Caki2 (cell line): ENCODE data around the gene CNTN1. TPM values are rescaled to one million over a fixed set of nuclear protein-coding genes. Genes with fewer than 3 reads are reported as not detected.

ENCODE experiments used
- DNase-seq: peaks from one replicate; pipeline ENCODE4 v3.0.0-alpha.2; 2015; ENCODE audit warnings: low read depth
- in situ Hi-C: cut with HindIII; loops from 2 replicates; pipeline ENCODE4 v1.10.0; 2016; ENCODE audit warnings: low sequenced_read_pairs, low pct_unique_long_range_greater_than_20kb, mixed read lengths
- total RNA-seq: library from RNA; depleted of rRNA; stranded (reverse); fragments of >200 nt; shearing (Covaris generic); gene quantifications from 2 replicates; pipeline ENCODE4 v1.2.3, GENCODE V29; 2014; ENCODE audit warnings: low replicate concordance; rRNA removed

CNTN1 gene
- total RNA-seq, result not detected in 2 replicates

DNA sequence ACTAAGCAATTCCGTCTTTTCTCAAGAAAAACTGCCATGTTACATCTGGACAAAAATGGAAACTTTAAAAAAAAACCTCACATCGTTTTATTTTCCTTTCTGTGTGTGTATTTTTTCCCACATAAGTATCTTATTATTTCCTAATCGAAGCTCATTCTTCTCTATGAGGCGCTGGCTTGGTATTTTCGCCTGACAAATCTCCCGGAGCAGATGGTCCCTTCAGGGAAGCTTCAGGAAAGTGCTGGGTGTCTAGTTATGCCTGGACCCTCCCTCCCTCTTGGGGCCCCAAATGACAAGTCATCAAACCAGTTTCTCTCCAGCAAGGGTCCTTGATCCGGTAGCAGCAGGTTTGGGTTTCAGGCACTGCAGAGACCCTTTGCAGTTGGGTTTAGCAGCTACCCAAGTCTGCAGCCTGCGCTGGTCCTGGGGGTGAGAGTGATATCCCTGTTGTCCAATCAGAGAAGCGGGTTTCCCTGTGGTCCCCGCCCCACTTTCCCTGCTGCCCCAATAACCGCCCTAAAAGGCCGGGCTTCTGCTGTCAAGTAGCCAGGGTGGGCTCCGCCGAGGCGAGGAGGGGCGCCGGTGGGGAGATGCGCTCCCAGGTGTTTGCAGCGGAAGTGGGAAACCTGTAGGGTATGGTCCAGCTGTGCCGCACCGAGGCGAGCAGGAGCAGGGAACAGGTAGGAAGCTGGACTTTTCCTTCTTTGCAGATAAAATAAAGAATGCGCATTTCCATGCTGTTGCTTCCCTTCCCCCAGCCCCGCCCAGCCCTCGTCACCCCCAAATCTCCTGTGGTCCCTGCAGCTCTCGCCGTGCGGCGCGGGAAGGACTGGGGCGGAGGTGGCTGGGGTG lies at the start of gene CNTN1:
TSS of gene CNTN1 (plus strand) at position 527 of the 852 bp plus-strand sequence.
- no peak for DNase-seq
- in situ Hi-C loops, result no loop called here

DNA sequence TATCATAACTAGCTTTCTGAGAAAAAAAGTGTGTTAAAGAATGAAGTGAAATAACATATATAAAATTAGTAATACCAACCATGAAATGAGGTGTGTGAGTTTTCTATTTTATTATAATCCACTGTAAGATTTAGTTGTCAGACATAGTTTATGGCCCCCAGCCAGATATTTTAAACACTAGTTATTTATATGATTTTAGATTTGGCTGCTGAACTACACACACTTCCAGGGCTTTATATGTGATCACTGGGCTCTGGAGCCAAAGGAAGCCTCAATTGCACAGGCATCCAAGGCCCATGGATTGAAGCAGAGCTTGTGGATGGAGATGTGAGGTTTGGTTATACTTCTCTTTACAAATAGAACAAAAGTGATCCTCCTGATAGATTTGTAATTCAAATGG lies 48.7 kb upstream of the CNTN1 start:
- in situ Hi-C loops, result no loop called here
- no peak for DNase-seq

DNA sequence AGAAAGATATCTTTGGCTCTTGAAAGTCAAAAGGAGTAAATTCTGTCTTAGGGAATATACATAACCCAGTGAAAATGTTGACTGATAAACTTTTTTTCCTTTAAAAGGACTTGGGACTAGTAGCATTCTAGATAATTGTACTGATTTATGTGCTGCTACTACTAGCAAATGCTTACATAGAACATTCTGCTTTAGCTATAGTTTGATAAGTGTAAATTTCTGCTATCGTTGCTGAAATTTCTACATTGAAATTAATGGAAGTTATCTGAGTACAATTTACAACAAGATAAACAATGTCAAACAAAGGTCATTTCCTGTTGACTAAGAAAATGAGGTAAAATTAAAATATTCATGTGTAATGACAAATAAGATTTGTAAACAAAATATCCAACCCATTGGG lies 48.3 kb upstream of the CNTN1 start:
- no peak for DNase-seq
- in situ Hi-C loops, result no loop called here

DNA sequence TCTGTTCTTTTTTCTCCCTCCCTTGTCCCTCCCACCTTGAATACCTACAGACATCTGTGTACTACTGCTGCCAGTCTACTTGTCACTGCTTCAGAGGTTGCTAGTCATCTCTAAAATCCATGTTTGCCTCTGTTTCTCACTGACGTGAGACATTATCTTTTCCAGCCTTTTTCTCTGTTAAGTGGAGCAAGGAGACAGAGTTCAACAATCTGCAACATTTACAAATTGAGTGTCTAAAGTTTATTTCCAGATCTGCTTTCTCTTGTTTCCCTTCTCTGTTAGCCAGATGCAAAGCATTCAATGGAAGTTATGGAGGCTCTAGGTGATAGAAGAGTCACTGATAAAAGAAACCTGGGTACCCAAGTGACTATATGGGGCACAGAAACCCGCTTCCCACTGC lies 47.5 kb upstream of the CNTN1 start:
- in situ Hi-C loops, result no loop called here
- no peak for DNase-seq

DNA sequence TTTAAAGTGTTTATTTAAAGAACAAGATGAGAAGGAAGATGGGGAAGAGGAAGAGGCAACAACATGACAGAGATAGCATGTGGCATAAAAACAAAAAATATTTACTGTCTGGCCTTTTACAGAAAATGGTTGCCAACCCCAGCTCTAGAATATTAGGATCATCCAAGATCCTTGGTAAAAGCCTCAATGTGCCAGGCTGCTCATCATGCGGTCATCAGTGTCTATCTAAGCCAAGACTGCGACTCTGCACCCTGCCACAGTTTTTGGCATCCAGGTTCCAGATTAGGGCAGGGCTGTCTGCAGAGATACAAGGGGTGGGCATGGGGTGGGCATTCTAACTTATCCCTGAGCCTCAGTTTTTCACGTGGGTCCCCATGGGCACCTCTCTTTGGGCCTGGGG lies 46.9 kb upstream of the CNTN1 start:
- no peak for DNase-seq
- in situ Hi-C loops, result no loop called here

DNA sequence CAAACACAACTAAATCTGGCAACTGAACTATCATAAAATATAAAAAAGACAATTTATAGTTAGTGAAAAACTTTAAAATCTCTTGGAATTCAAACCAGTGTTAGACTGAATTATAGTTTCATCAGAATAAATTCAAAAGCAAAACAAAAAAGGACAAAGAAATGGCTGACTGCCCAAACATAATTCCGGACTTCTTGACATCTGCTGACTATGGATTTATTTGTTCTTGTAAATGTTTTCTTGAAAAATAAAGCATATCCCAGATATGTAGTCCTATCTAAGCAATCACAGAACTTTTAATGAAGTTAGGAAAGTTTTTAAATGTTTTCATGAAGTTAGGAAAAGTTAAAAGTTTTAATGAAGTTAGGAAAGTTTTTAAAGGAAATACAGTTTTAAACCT lies 45.8 kb upstream of the CNTN1 start:
- no peak for DNase-seq
- in situ Hi-C loops, result no loop called here

DNA sequence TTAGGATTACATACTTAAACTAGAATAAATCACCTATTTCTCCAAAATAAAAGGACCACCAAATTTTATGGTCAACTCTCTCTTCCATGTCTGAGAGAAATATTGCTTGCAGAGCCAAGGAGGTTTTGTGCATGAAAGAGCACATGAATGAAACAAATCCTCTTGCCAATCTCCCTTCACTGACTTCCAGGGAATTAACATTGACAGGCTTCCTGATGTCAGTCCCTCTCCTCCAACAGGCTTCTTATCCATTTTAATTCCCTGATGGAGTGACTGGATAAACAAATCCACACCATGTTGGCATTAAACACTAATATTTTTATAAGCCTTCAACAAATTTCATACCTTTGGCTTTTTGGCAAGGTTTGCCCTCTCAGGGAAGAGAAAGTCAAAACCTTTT lies 45.3 kb upstream of the CNTN1 start:
- no peak for DNase-seq
- in situ Hi-C loops, result no loop called here

DNA sequence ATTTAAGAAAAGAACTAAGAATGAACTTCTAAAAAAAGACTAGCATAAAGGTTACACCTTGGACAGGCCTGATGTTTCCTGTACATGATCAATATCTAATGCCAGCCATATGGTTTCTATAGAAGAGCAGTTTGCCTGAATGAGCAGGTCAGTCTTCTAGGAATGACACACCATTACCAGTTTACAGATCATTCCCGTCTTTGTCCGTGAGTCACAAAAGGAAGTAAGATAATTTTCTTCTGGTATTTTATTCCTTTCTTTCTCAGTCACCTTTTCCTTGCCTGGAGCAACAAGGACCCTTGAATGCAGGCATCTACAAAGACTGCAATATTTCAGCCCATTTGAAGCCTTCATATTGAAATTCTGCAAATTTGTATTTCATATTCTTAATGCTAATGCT lies 44.6 kb upstream of the CNTN1 start:
- DNase-seq, result no peak
- in situ Hi-C loops, result no loop called here

DNA sequence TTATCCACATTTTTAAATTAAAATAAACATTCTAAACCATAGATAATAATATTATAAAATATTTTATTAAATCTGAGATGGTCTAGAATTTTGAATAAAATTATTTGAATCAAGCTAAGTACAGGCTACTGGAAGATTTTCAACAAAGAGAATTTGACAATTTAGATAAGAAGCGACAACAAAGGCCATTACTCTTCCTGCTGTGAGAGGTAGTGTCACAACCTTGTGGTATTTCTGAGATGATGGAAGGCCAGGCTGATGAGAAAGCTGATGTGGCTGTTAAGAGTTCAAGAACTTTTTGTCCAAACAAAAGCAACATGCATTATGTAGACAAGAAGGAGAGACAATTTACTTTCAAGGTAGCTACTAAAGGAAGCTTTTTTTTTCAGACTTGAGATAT lies 43.7 kb upstream of the CNTN1 start:
- DNase-seq, result no peak
- in situ Hi-C loops, result no loop called here

DNA sequence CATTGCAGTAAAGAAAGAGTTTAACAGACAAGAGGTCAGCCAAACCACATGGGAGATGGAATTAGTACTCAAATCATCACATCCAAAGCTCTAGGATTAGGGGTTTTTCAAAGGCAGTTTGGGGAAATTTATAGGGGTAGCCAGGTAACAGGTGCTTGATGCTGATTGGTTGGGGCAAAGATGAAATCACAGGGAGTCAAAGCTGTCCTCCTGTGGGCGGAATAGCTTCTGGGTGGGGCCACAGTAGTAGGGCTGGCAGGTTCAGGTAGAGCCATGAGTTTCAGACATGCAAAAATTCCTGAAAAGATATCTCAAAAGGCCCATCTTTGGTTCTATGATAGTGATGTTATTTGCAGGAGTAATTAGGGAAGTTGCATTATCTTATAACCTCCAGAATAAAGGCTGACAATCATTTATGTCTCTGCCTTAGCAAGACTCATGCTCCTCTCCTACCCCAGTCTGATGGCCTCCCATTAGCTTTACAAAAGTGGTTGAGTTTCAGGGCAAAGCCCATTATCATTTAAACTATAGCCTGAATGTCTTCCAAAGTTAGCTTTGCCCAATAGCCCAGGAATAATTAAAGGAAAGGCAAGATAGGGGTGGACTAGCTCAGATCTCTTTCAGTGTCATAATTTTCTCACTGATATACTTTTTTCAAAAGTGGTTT lies 42.1 kb upstream of the CNTN1 start:
- in situ Hi-C loops, result no loop called here

DNA sequence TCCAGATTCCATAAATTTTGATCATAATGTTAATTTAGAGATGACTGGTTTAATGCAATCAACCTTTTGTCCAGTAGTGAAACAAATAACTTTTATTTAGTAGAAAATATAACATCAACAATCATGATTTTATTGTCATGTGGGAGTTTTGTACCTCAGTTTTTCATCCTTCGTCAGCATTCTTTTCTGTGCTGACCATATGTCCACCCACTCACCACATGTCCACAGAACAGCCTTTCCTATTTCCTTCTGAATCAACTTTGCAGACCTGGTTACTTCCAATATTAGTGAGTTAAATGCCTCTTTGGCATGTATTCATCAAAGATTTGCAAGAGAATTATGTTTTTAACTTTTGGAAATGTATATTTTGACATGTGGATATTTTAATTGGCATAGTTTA lies 36.8 kb upstream of the CNTN1 start:
- in situ Hi-C loops, result no loop called here
- no peak for DNase-seq

More for the DNA sequence above, 42.1 kb upstream of the CNTN1 start:
- DNase-seq, result no peak

DNA sequence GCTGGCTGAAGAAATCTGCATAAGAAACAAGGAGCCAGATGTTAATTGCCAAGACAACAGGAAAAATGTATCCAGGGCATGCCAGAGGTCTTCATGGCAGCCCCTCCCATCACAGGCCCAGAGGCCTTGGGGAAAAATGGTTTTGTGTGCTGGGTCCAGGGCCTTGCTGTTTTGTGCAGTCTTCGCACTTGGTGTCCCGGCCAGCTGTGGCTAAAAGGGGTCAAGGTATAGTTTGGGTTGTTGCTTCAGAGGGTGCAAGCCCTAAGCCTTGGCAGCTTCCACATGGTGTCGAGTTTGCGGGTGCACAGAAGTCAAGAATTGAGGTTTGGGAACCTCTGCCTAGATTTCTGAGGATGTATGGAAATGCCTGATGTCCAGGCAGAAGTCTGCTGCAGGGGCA lies 29.9 kb upstream of the CNTN1 start:
- DNase-seq, result no peak
- in situ Hi-C loops, result no loop called here

DNA sequence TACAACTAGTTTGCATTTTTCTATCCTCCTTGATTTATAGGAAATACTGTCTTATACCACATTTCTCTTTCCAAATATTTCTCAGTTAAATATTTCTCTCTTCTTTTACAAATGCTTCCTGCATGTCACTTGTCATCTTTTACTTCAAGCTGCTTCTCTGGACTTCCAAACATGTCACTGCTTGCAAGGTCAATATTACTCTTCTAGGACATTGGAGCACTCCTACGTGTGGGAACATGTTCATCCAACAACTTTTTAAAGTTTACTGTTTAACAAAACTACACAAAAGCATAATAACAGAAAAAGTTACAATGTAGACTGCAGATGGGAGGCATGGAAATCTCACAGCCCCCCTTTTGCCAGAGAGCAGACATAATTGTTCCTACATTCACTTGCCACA lies 28.5 kb upstream of the CNTN1 start:
- no peak for DNase-seq
- in situ Hi-C loops, result no loop called here

DNA sequence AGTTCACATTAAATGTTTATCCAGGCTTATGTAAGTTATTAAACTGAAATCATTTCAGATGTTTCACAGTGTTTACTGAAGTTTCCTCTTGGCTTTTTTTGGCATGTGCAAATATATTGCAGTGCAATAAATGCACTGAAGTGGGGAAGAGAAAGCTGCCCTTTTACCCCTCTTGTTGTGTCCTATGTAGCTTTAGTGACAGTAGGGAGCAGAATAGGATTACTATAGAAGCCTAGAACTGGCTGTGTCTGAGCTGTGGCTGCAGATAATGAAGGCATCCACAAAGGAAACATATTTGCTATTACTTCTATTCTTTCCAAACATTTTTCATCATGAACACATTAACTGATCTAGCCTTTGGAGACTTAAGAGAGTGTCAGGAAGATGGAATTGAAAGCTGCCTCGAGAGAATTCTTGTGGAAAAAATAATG lies 24.1 kb upstream of the CNTN1 start:
- DNase-seq, result no peak
- in situ Hi-C loops, result no loop called here

DNA sequence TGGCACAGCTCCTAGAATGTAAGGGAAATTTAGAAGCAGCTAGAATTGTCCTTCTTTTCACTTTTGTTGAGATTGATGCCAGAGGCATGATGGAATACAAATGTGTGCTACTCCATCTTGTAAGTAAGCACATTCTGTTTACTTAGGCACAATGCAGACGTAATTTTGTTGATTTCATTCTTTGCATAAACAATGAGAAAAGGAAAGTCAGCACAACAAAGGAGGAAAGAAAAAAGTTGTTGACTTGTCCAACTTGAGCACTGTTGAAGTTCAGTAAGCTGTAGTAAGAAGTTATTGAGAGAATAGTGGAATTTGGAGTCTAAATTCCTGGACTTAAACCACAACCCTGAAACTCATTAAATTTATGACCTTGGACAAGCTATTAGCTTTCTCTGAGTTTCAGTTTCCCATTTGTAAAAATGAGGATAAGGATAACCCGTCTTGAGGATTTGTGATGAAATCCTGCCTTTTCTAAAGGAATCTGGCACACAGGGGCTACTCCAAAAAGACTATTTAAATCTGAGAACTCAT lies 19.4 kb upstream of the CNTN1 start:
- DNase-seq, result no peak
- in situ Hi-C loops, result no loop called here

DNA sequence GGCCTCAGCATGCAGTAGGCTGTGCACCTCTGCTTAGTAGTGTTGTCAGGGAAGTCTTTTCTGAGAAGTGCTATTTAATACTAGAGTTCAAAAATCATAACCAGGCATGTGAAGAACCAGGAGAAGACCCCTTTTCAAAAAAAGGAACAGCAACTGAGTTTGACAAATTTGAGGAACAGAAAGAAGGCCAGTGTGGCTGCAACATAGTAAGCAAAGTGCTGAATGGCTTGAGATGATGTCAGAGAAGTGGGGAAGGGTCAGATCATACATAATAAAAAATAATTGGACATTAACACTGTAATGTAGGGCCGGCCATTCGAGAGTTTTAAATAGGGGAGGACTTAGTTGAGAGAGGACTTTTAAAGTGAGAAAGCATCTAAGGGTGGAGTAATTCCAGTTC lies 11.1 kb upstream of the CNTN1 start:
- in situ Hi-C loops, result no loop called here
- DNase-seq, result no peak

DNA sequence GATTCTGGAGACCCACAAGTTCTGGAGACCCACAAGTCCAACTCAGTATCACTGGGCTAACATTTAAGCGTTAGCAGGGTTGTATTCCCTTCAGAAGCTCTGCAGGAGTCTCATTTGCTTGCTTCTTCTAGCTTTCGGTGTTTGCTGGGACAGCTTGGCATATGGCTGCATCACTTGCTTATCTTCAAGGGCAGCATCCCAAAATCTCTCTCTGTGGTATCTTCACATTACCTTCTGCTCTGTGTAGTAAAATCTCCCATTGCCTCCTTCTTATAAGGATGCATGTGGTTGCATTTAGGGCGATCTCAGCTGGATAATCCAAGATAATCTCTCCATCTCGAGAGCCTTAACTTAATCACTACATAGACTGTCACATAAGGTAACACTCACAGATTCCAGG lies 7.3 kb upstream of the CNTN1 start:
- DNase-seq, result no peak
- in situ Hi-C loops, result no loop called here

DNA sequence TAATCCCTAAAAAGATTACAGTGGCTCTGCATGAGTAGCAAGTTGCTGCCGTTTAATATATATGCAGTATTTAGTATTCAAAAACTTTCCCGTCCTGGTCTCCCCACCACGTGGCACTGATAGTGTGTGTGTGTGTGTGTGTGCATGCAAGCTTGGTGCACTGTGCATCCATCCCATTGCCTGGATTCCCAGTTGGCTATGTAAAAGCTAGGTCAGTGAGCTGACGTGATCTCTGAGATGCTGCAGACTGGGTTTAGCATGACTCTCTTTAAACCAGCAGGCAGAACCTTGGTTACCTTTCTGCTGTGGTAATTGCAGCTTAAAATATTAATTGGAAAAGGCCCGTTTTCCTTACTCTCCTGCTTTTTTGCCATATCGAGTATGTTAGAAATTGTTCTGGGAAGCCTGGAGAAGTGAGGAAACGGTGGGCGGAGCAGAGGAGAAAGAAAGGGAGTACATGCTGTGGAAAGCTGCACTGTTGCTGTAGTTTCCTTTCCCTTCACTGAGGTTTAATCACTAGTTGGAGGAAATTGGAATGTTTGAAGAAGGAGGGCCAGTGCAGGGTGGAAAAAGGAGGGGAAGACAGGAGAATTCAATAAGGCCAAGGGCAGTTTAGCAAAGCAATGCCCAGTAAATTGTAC lies 4.0 kb upstream of the CNTN1 start:
- DNase-seq, result no peak
- in situ Hi-C loops, result no loop called here

DNA sequence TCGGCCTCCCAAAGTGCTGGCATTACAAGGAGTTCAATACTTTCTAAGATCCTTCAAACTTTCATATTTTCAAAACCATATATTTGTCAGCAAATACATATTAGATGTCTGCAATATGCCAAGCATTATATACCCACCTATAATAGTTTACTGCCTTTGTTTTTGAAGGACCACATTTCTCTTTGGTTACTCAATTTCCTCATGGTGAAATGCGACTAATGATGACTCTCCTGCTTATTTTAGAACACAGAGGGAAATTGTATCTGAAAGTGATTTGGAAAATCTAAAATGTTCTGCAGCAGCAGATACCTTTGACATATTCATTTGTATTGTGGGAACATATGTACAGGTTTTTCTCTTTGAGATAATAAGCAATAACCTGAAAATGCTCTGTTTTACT lies 2.7 kb upstream of the CNTN1 start:
- DNase-seq, result no peak
- in situ Hi-C loops, result no loop called here
